Smooth muscle cell (in vitro differentiated cells): ENCODE data around the gene EPG5. TPM values are rescaled to one million over a fixed set of nuclear protein-coding genes. Genes with fewer than 3 reads are reported as not detected.

Experiments
- DNase-seq: peaks from one replicate; lab custom pipeline; 2025; ENCODE audit not compliant: unreplicated experiment; lab: John Stamatoyannopoulos, UW
- H2AFZ ChIP-seq: fragments of 200-600 bp; sonication (generic); 2 replicates; pipeline ENCODE4 v1.6.0; 2016; ENCODE audit warnings: antibody characterized with exemption, low read depth, mild to moderate bottlenecking
- H3F3A ChIP-seq: fragments of 200-600 bp; sonication (generic); 2 replicates; pipeline ENCODE4 v1.6.0; 2017; ENCODE audit warnings: antibody characterized with exemption, low read depth
- H3K27ac ChIP-seq: fragments of 200-600 bp; sonication (generic); 2 replicates; pipeline ENCODE4 v1.5.1; 2016; ENCODE audit warnings: low read depth, mild to moderate bottlenecking
- H3K27me3 ChIP-seq: fragments of 200-600 bp; sonication (generic); 2 replicates; pipeline ENCODE4 v1.6.1; 2016; ENCODE audit warnings: low read depth, mild to moderate bottlenecking
- H3K36me3 ChIP-seq: fragments of 200-600 bp; sonication (generic); 2 replicates; pipeline ENCODE4 v1.5.1; 2016; ENCODE audit warnings: low read depth
- H3K4me1 ChIP-seq: fragments of 200-600 bp; sonication (generic); 2 replicates; pipeline ENCODE4 v1.5.1; 2016; ENCODE audit warnings: low read depth
- H3K4me2 ChIP-seq: fragments of 200-600 bp; sonication (generic); 2 replicates; pipeline ENCODE4 v1.6.0; 2016; ENCODE audit warnings: mild to moderate bottlenecking
- H3K4me3 ChIP-seq: fragments of 200-600 bp; sonication (generic); 2 replicates; pipeline ENCODE4 v1.5.1; 2016; ENCODE audit warnings: mild to moderate bottlenecking
- H3K79me2 ChIP-seq: fragments of 200-600 bp; sonication (generic); 2 replicates; pipeline ENCODE4 v1.6.0; 2016; ENCODE audit warnings: low read depth, mild to moderate bottlenecking
- H3K9ac ChIP-seq: fragments of 200-600 bp; sonication (generic); 2 replicates; pipeline ENCODE4 v1.6.0; 2016; ENCODE audit warnings: low read depth
- H3K9me3 ChIP-seq: fragments of 200-600 bp; sonication (generic); replicated peaks from 2 replicates; pipeline ENCODE4 v1.5.1; 2016; ENCODE audit warnings: low read depth
- H4K20me1 ChIP-seq: fragments of 200-600 bp; sonication (generic); 2 replicates; pipeline ENCODE4 v1.6.0; 2016; ENCODE audit warnings: low read depth
- WGBS: methylation state at CpG from one replicate; pipeline ENCODE4 v1.1.7; 2016; ENCODE audit warnings: low lambda C conversion rate; 5-methylcytosine and 5-hydroxymethylcytosine counted together
- polyA plus RNA-seq: library from polyadenylated mRNA; unstranded; fragments of >200 nt; fragmentation: Nextera tagmentation; extraction: Ambion mirVana; gene quantifications from 2 replicates; pipeline ENCODE4 v1.2.1, GENCODE V29; 2016
- total RNA-seq: library from RNA; depleted of rRNA; stranded (reverse); fragments of >200 nt; gene quantifications from 2 replicates; pipeline ENCODE4 v1.2.3, GENCODE V29; 2014
- TF ChIP-seq, protein P1 (sequence below): fragments of 200-600 bp; sonication (generic); IDR thresholded peaks from 2 replicates; pipeline ENCODE4 v1.5.1; 2017; ENCODE audit warnings: borderline replicate concordance, mild to moderate bottlenecking, antibody characterized with exemption; ENCODE audit not compliant: insufficient read depth, poor library complexity, severe bottlenecking

The EPG5 gene
- total and polyA plus RNA-seq, 2 experiments from 2014 or later: 2.7 to 20.8 TPM

DNA sequence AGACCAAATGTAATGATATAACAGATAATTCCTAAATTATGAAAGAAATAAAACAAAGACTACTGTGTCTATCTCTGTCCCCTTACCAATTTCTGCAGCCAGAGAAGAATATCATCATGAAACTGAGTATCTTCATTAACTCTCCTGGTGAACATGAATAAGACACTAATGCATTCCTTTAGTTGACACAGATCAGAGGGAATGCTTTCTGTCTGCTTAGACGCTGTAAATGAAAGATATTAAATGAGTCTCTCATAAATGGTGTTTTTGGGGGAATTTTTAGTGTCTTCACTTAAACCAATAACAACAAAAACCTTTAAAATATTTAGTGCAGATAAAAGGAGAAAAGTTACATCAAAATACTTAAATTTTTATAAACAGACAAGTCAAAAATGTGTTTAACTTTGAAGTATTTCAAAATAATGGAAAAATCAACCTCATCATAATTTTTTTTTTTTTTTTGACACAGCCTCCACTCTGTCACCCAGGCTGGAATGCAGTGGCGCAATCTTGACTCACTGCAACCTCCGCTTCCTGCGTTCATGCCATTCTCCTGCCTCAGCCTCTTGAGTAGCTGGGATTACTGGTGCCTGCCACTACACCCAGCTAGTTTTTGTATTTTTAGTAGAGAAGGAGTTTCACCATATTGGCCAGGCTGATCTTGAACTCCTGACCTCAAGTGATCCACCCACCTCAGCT is 16.0 kb downstream of the EPG5 start:
- H3K27me3 ChIP-seq: no peaks in the 10 kb centered on the region
- H4K20me1 ChIP-seq: no peaks in the 10 kb centered on the region
- H3K4me2 ChIP-seq: peak overlapping the region; percentile 73
- no peaks in the 10 kb centered on the region for H3K79me2 ChIP-seq
- no peak overlapping the region for H2AFZ ChIP-seq
- WGBS: 12% methylated on average over 4 of the region's 4 CpGs
- TF ChIP-seq, protein P1, sequence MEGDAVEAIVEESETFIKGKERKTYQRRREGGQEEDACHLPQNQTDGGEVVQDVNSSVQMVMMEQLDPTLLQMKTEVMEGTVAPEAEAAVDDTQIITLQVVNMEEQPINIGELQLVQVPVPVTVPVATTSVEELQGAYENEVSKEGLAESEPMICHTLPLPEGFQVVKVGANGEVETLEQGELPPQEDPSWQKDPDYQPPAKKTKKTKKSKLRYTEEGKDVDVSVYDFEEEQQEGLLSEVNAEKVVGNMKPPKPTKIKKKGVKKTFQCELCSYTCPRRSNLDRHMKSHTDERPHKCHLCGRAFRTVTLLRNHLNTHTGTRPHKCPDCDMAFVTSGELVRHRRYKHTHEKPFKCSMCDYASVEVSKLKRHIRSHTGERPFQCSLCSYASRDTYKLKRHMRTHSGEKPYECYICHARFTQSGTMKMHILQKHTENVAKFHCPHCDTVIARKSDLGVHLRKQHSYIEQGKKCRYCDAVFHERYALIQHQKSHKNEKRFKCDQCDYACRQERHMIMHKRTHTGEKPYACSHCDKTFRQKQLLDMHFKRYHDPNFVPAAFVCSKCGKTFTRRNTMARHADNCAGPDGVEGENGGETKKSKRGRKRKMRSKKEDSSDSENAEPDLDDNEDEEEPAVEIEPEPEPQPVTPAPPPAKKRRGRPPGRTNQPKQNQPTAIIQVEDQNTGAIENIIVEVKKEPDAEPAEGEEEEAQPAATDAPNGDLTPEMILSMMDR: no peak
- no peaks in the 10 kb centered on the region for H3K9me3 ChIP-seq
- no peak overlapping the region for H3K4me3 ChIP-seq
- DNase-seq: no peak
- peak overlapping the region; percentile 98 for H3K27ac ChIP-seq
- peaks cover 18% of the 10 kb centered on the region for H3F3A ChIP-seq
- peaks cover 13% of the 10 kb centered on the region for H3K36me3 ChIP-seq
- H3K4me1 ChIP-seq: peaks cover 7% of the 10 kb centered on the region
- peak overlapping the region; percentile 72 for H3K9ac ChIP-seq

DNA sequence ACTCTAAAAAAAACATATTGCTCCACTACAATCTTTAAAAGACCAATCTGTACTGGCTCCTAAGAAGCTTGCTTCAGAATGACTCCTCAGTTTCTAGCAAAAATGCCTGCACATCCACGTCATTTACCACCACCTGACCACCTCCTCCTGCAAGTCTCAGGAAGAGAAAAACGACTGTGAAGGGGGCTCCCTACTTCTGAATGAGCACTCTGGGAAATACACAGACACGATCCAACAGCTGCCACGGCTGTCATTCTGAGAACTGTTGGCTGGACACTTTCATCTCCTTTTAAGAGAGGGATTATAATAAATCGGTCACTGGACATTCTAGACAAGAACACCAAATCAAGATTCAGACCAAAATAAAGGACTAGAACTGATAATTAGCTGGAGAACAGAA is 21.5 kb downstream of the EPG5 start:
- Histone ChIP-seq H3K9me3 (no peaks in the 10 kb centered on the region), H3F3A (no peaks in the 10 kb centered on the region), H3K27ac (no peak overlapping the region), H3K27me3 (no peaks in the 10 kb centered on the region), H2AFZ (no peak overlapping the region), H3K4me1 (peaks cover 2% of the 10 kb centered on the region), H3K79me2 (no peaks in the 10 kb centered on the region), H3K4me2 (no peak overlapping the region), H3K36me3 (peaks cover 28% of the 10 kb centered on the region), H4K20me1 (no peaks in the 10 kb centered on the region), H3K4me3 (no peak overlapping the region), H3K9ac (no peak overlapping the region)
- WGBS: 89% methylated on average over 5 of the region's 5 CpGs
- no peak for DNase-seq
- TF ChIP-seq, protein P1: no peak

DNA sequence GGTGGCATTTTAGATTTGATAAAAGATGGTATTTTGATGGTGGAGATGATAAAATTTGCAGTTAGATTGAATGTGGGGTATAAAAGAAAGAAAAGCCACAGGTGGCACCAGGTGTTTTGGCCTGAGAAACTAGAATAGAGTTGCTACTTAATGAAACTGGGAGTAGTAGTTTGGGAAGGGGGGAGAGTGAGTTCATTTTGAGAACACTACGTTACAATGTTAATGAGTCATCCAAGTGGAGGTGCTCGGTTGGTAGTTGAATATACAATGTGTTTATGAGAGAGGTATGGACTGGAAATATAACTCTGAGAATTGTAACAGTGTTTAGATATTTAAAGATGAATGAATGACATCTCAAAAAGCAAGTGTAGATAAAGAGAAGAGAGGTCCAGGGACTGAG is 26.4 kb downstream of the EPG5 start:
- Histone ChIP-seq H2AFZ (no peak overlapping the region), H3K9ac (no peak overlapping the region), H3K4me2 (no peak overlapping the region), H3K4me3 (no peak overlapping the region), H3F3A (no peaks in the 10 kb centered on the region), H3K27ac (no peak overlapping the region), H4K20me1 (no peaks in the 10 kb centered on the region), H3K9me3 (no peaks in the 10 kb centered on the region), H3K36me3 (peaks cover 25% of the 10 kb centered on the region), H3K79me2 (no peaks in the 10 kb centered on the region), H3K27me3 (no peaks in the 10 kb centered on the region), H3K4me1 (no peaks in the 10 kb centered on the region)
- WGBS: 87% methylated on average over 2 of the region's 2 CpGs
- no peak for DNase-seq
- TF ChIP-seq, protein P1: no peak

DNA sequence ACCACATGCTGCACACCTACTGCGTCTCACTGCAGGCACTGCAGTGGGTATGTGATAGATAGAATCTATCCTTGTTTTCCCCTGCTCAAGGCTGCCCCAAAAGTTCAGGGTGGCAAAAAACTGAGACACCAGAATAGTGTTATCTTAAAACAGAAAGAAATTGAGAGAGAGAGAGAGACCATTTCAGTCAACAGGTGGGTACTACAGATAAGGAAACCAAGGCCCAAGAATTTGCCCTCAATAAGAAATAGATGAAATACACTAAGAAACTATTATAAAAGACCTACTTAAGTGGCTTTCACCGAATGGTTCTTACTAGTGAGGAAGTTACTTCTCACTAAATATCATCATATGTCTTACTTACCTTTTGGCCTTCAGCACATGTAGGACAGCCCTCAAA is 27.9 kb downstream of the EPG5 start:
- no peak overlapping the region for H2AFZ ChIP-seq
- H3K4me1 ChIP-seq: no peaks in the 10 kb centered on the region
- H3K27ac ChIP-seq: no peak overlapping the region
- TF ChIP-seq, protein P1: no peak
- no peak overlapping the region for H3K4me2 ChIP-seq
- H3K9me3 ChIP-seq: no peaks in the 10 kb centered on the region
- DNase-seq: no peak
- H4K20me1 ChIP-seq: no peaks in the 10 kb centered on the region
- H3K4me3 ChIP-seq: no peak overlapping the region
- H3K9ac ChIP-seq: no peak overlapping the region
- H3F3A ChIP-seq: no peaks in the 10 kb centered on the region
- no peaks in the 10 kb centered on the region for H3K79me2 ChIP-seq
- WGBS: 99% methylated on average over 2 of the region's 2 CpGs
- H3K36me3 ChIP-seq: peaks cover 20% of the 10 kb centered on the region
- H3K27me3 ChIP-seq: no peaks in the 10 kb centered on the region
